ENCODE results near the gene SIAH1.
"Not testable (repeated sequence)": the region's sequence is repeated elsewhere in the genome, so short reads cannot be mapped to it uniquely, and the experiment has no call there.

Gene SIAH1

GRCh38 chr16:48393485-48394354 is 8.5 kb upstream of the SIAH1 start:
- DNase-seq = no peak

- DNase-seq = no peak
Observed at GRCh38 chr16:48392407-48392806, 7.2 kb upstream of the SIAH1 start.

GRCh38 chr16:48386559-48387312 is 1.5 kb upstream of the SIAH1 start:
- DNase-seq = no peak

GRCh38 chr16:48384520-48385252 is 527 bp downstream of the SIAH1 start:
- peak; percentile 8 for DNase-seq

- no peak for DNase-seq
Observed at GRCh38 chr16:48383877-48384519, 1.2 kb downstream of the SIAH1 start.

- DNase-seq = no peak
Observed at GRCh38 chr16:48383009-48383876, 2.0 kb downstream of the SIAH1 start.

GRCh38 chr16:48382131-48382530 is 3.1 kb downstream of the SIAH1 start:
- DNase-seq = no peak

- no peak for DNase-seq
Observed at GRCh38 chr16:48381201-48381600, 4.0 kb downstream of the SIAH1 start.

- no peak for DNase-seq
Observed at GRCh38 chr16:48378836-48379235, 6.4 kb downstream of the SIAH1 start.

- no peak for DNase-seq
Observed at GRCh38 chr16:48378276-48378675, 6.9 kb downstream of the SIAH1 start.

- not testable (repeated sequence) for DNase-seq
Observed at GRCh38 chr16:48377301-48377700, 7.9 kb downstream of the SIAH1 start.

GRCh38 chr16:48374255-48374654 is 11.0 kb downstream of the SIAH1 start:
- no peak for DNase-seq

- DNase-seq = no peak
Observed at GRCh38 chr16:48373258-48374029, 11.8 kb downstream of the SIAH1 start.

- DNase-seq = no peak
Observed at GRCh38 chr16:48372744-48373143, 12.5 kb downstream of the SIAH1 start.

GRCh38 chr16:48371393-48371780 is 13.8 kb downstream of the SIAH1 start:
- no peak for DNase-seq

GRCh38 chr16:48370668-48371392 is 14.4 kb downstream of the SIAH1 start:
- DNase-seq = not testable (repeated sequence)

- DNase-seq = no peak
Observed at GRCh38 chr16:48370229-48370628, 15.0 kb downstream of the SIAH1 start.

GRCh38 chr16:48369765-48370164 is 15.4 kb downstream of the SIAH1 start:
- no peak for DNase-seq

GRCh38 chr16:48367441-48368049 is 17.7 kb downstream of the SIAH1 start:
- DNase-seq = no peak

All from effector CD8-positive, alpha-beta T cell (primary cell).